MM.1S (cell line): ENCODE results near the gene STARD4.

Experiments
- EZH2 ChIP-seq: fragments of 300-600 bp; sonication (generic); optimal IDR thresholded peaks from 2 replicates; pipeline ENCODE3; 2017; ENCODE audit warnings: low read depth, mild to moderate bottlenecking, antibody characterized with exemption, low read length, mixed read lengths
- EZH2phosphoT487 ChIP-seq: fragments of 300-600 bp; sonication (generic); IDR thresholded peaks from 2 replicates; pipeline ENCODE4 v1.6.1; 2018; ENCODE audit warnings: antibody characterized with exemption, low read length
- TF ChIP-seq, protein P1 (sequence below): fragments of 300-600 bp; sonication (generic); IDR thresholded peaks from 2 replicates; pipeline ENCODE4 v1.5.1; 2016; ENCODE audit warnings: antibody characterized with exemption, low read length, mixed read lengths

DNA sequence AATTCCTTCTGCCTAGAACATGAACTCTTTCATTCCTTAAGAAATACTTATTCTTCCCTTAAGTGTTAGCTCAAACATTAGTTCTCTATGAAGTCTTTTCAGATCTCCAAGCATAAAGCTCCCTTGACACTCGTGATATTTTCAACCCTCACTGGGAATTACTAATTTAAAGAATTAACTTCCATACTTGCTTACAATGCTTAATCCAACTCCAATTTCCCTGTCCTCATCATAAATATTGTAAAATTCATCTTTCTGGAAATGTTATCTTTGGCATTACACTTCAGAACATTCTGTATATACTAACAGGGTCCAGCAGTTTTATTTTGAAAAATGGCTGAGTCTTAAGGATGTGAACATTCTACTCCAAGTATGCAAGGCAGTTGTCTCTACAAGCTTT, 7.2 kb downstream of the STARD4 start:
- TF ChIP-seq, protein P1, sequence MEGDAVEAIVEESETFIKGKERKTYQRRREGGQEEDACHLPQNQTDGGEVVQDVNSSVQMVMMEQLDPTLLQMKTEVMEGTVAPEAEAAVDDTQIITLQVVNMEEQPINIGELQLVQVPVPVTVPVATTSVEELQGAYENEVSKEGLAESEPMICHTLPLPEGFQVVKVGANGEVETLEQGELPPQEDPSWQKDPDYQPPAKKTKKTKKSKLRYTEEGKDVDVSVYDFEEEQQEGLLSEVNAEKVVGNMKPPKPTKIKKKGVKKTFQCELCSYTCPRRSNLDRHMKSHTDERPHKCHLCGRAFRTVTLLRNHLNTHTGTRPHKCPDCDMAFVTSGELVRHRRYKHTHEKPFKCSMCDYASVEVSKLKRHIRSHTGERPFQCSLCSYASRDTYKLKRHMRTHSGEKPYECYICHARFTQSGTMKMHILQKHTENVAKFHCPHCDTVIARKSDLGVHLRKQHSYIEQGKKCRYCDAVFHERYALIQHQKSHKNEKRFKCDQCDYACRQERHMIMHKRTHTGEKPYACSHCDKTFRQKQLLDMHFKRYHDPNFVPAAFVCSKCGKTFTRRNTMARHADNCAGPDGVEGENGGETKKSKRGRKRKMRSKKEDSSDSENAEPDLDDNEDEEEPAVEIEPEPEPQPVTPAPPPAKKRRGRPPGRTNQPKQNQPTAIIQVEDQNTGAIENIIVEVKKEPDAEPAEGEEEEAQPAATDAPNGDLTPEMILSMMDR = no peak
- TF ChIP-seq EZH2phosphoT487 (no peak), EZH2 (no peak)
